GM03348 (cell line): Measurements from ENCODE around the gene NMNAT1.
"Not testable (repeated sequence)": the region's sequence is repeated elsewhere in the genome, so short reads cannot be mapped to it uniquely, and the experiment has no call there.

ENCODE experiments used
- DNase-seq: peaks from one replicate; pipeline ENCODE4 v3.0.0; 2012; ENCODE audit warnings: low spot score

Gene NMNAT1

DNA sequence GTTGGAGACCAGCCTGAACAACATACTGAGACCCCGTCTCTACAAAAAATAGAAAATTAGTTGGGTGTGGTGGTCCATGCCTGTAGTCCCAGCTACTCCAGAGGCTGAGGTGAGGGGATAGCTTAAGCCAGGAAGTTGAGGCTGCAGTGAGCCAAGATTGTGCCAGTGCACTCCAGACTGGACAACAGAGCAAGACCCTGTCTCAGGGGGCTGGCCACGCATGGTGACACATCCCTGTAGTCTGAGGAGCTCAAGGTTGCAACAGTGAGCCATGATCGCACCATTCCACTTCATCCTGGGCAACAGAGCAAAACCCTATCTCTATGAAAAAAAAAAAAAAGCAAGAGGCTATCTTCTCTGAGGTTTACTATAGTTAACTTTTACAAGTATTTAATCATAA, 76.8 kb downstream of the NMNAT1 start:
- no peak for DNase-seq

DNA sequence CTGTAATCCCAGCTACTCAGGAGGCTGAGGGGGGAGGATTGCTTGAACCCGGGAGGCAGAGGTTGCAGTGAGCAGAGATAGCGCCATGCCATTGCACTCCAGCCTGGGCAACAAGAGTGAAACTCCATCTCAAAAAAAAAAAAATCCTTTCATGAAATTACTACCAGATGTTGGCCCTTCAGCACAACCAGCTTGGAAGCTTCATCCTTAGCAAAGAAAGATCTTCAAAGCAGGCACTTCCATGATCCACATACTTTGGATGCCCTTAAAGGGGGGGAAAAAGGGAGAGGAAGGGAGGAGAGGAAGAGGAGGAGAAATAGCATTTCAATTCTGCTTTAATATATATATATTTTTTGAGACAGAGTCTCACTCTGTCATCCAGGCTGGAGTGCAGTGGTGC, 77.4 kb downstream of the NMNAT1 start:
- DNase-seq: peak; percentile 60

DNA sequence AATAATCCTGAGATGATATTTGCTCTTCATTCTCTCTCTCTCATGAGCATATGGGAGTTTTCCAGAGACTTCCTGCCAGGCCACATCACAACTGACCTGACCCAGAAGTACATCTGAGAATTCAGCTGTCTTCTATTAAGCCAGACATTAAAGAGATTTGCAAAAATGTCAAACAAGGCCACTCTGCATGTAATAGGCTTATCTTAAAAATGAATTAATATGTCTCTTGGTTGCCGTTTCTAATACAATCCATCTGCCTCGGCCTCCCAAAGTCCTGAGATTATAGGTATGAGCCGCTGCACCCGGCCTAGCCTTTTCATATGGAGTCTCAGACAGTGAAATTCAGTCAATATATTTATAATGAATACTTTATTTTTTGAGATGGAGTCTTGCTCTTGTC, 78.7 kb downstream of the NMNAT1 start:
- not testable (repeated sequence) for DNase-seq

DNA sequence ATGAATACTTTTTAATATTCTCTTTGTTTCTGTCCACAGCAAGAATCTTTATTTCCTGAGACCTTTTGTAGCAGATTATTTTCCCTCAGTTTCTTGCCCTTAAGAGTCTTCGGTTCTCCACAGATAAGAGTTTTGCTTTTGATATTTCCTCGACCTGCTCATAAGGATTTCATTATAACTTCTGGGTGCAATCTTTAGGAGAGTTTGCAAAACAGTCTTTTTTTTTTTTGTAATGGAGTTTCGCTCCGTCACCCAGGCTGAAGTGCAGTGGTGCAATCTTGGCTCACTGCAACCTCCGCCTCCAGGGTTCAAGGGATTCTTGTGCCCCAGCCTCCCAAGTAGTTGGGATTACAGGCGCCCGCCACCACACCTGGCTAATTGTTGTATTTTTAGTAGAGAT, 79.4 kb downstream of the NMNAT1 start:
- DNase-seq: no peak

DNA sequence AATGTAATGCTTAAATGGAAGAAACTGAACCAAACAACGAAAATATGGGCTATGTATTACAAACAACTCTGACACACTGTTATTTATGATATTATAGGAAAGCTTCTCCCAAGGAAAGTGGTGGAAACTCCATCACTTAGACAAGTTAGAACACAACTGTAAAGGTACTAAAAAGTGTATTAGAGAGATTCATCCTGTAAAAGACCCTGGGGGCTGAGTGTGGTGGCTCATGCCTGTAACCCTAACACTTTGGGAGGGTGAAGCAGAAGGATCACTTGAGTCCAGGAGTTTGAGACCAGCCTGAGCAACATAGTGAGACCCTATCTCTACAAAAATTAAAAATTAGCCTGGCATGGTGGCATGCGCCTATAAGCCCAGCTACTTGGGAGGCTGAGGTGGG, 82.1 kb downstream of the NMNAT1 start:
- DNase-seq: no peak

DNA sequence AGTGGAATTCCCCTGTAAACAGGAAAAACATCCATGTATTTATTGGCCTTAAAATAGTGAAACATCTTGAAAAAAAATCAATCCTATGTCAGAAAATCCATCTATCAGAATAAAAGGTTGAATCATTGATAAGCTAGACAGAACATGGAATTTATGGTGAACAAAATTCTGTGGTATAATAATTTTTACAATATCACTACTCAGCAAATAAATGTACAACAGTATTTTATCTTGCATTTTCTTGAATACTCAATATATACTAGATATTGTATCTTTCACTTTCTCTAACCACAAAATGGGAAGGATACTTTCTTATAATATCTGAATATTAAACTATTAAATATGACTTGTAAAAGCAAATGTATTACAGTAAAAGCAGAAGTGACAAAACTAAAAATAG, 83.8 kb downstream of the NMNAT1 start:
- DNase-seq: no peak

DNA sequence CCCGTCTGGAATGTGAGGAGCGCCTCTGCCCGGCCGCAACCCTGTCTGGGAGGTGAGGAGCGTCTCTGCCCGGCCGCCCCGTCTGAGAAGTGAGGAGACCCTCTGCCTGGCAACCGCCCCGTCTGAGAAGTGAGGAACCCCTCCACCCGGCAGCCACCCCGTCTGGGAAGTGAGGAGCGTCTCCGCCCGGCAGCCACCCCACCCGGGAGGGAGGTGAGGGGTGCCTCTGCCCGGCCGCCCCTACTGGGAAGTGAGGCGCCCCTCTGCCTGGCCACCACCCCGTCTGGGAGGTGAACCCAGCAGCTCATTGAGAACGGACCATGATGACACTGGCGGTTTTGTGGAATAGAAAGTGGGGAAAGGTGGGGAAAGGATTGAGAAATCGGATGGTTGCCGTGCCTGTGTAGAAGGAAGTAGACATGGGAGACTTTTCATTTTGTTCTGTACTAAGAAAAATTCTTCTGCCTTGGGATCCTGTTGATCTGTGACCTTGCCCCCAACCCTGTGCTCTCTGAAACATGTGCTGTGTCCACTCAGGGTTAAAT, 85.8 kb downstream of the NMNAT1 start:
- DNase-seq: not testable (repeated sequence)

DNA sequence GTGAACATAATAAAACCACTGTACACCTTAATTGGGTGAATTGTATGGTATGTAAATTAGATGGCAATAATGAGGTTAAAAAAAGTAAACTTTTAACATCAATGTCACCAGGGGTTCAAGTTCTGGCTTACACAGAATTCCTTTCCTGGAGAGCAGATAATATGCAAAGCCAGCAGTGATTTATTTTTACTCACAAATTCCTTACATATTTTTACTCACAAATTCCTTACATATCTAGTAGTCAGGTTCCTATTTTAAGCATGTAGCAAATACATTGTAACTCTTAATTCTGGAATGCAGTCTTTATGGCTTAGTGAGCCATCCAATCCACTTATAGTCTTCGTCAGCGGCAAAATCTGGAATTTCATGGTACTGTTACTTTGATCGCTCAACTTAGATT, 88.2 kb downstream of the NMNAT1 start:
- peak; percentile 59 for DNase-seq

DNA sequence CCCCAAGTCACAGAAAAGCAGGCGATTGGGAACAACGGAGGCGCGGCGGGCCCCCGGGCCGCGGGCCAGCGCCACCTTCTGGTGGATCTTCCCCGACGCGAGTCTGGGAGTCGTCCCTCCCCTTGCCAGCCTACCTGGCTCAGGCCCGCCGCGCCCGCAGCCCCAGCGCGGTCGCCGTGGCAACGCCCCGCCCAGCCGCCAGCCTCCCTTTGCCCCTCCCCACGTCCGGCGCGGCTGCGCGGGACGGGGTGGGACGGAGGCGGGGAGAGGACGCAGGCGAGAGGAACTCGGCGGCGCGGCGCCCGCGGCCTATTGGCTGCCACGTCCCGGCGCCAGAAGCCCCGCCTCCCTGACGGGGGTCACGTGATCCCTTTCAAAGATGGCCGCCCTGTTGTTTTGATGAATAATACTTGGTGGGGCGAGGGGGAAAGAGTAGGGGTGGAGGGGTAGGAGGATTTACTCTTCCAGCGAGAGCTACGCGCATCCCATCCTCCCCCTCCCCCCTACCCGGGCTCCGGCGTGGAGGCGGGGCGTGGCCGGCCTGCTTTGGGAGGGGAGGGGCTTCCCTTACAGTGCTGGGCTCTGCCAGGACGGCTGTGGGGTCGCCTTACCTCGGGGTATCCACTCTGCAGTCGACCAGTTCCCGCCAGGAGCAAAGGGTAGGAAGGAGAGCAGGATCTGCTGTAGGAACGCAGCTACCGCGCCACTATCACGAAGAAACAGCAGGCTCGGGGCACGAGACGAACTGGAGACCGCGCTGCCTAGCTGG, 89.5 kb downstream of the NMNAT1 start, which contains the start of gene UBE4B:
UBE4B (plus strand) TSS at position 369 of the 769 bp plus-strand sequence. CDS start 713 bp downstream, outside the sequence.
- DNase-seq: peak; percentile 100

DNA sequence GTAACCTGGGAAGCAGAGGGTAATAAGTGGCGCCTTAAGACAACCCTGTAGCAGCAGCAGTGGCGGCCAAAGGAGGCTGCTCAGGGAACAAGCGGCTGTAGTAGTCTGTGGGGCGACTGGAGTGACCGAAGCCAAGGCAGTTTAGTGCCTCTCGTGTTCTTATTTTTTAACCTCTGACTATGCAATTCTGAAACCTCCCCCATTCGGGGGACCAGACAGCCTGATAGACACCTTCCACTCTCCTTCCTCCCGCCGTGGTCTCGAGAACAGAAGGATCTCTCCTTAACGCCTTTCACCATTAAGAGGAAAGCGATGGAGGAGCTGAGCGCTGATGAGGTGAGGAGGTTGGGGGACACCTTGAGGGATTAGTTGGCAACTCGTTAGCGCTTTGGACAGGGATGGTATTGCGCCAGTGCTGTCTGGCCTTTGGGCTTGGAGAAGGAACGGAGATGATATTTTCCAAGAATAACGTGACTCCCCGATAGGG, 90.1 kb downstream of the NMNAT1 start:
- DNase-seq: peak; percentile 43
